ENCODE measurements around the gene DONSON.
A peak's percentile ranks its signal among the peaks of the same experiment; 100 is the strongest.

The DONSON gene

GRCh38 chr21:33561373-33561772, 27.1 kb downstream of the DONSON start:
- DNase-seq = no peak

GRCh38 chr21:33560965-33561364, 27.5 kb downstream of the DONSON start:
- no peak for DNase-seq

GRCh38 chr21:33559813-33560212, 28.7 kb downstream of the DONSON start:
- no peak for DNase-seq

- DNase-seq = no peak
Measured at GRCh38 chr21:33558777-33559421, 29.6 kb downstream of the DONSON start.

- DNase-seq = no peak
Measured at GRCh38 chr21:33557447-33557846, 31.0 kb downstream of the DONSON start.

- DNase-seq = no peak
Measured at GRCh38 chr21:33554982-33555344, 33.5 kb downstream of the DONSON start.

GRCh38 chr21:33554236-33554981, 34.1 kb downstream of the DONSON start:
- no peak for DNase-seq

- DNase-seq = no peak
Measured at GRCh38 chr21:33552999-33553598, 35.4 kb downstream of the DONSON start.

GRCh38 chr21:33552093-33552998, 36.1 kb downstream of the DONSON start:
- DNase-seq = no peak

GRCh38 chr21:33551664-33552063, 36.8 kb downstream of the DONSON start:
- no peak for DNase-seq

GRCh38 chr21:33550772-33551660, 37.5 kb downstream of the DONSON start:
- DNase-seq = no peak

- no peak for DNase-seq
Measured at GRCh38 chr21:33549848-33550771, 38.4 kb downstream of the DONSON start.

- no peak for DNase-seq
Measured at GRCh38 chr21:33546086-33546485, 42.4 kb downstream of the DONSON start.

- DNase-seq = no peak
Measured at GRCh38 chr21:33544451-33545195, 43.9 kb downstream of the DONSON start.

GRCh38 chr21:33543505-33544129, 44.9 kb downstream of the DONSON start:
- DNase-seq = no peak

GRCh38 chr21:33542640-33543504, 45.6 kb downstream of the DONSON start, which contains the start of gene SON:
Gene SON (plus strand): TSS chr21:33543038. CDS start chr21:33543093, 55 bp downstream.
- peak; percentile 97 for DNase-seq

GRCh38 chr21:33541756-33542639, 46.5 kb downstream of the DONSON start, which contains the start of gene GART:
Gene GART (minus strand): TSS chr21:33542117. CDS start chr21:33539315, 2,802 bp downstream.
- peak; percentile 73 for DNase-seq
